Lung (tissue), 12 donors: Measurements from ENCODE around the gene RUVBL1. TPM values are rescaled to one million over a fixed set of nuclear protein-coding genes. Genes with fewer than 3 reads are reported as not detected.

Experiments
- ATAC-seq: fragments of 200-7000 bp; cut with Tn5 transposase; one replicate; pipeline ENCODE4 v1.9.1; 2020; ENCODE audit warnings: moderate number of reproducible peaks; ENCODE audit not compliant: insufficient read depth, low FRiP score
- DNase-seq, 3 donors: peaks; one replicate each; pipeline ENCODE4 v3.0.0-alpha.2; 2013 to 2017
- H3K27ac ChIP-seq, 2 donors: one replicate each; pipeline ENCODE4 v1.5.1; 2013; ENCODE audit warnings: mild to moderate bottlenecking in 2 of 2, moderate library complexity in 2 of 2, control low read depth in 1 of 2, inconsistent platforms in 1 of 2, low read depth in 1 of 2, low read length in 1 of 2
- H3K27me3 ChIP-seq, 3 donors: one replicate each; pipeline ENCODE4 v1.5.1; 2013; ENCODE audit warnings: low read length in 2 of 3; ENCODE audit not compliant: control insufficient read depth in 3 of 3, insufficient read depth in 3 of 3
- H3K36me3 ChIP-seq, 4 donors: one replicate each; pipeline ENCODE4 v1.5.1; 2013; ENCODE audit warnings: low read length in 4 of 4, mild to moderate bottlenecking in 1 of 4, moderate library complexity in 1 of 4; ENCODE audit not compliant: control insufficient read depth in 4 of 4, insufficient read depth in 4 of 4
- H3K4me1 ChIP-seq, 5 donors: one replicate each; pipeline ENCODE4 v1.5.1; 2013; ENCODE audit warnings: low read length in 5 of 5, mild to moderate bottlenecking in 2 of 5, moderate library complexity in 1 of 5; ENCODE audit not compliant: control insufficient read depth in 5 of 5, insufficient read depth in 5 of 5
- H3K4me3 ChIP-seq: one replicate; pipeline ENCODE4 v1.5.1; 2013; ENCODE audit warnings: mild to moderate bottlenecking, control low read depth, moderate library complexity
- H3K9ac ChIP-seq, 2 donors: one replicate each; pipeline ENCODE4 v1.5.1; 2013; ENCODE audit warnings: low read length in 2 of 2, control low read depth in 1 of 2; ENCODE audit not compliant: insufficient read depth in 1 of 2
- H3K9me3 ChIP-seq, 4 donors: one replicate each; pipeline ENCODE4 v1.5.1; 2013; ENCODE audit warnings: low read length in 3 of 4, mild to moderate bottlenecking in 1 of 4, moderate library complexity in 1 of 4; ENCODE audit not compliant: control insufficient read depth in 4 of 4, insufficient read depth in 3 of 4
- WGBS, 2 donors: extraction: QIAGEN DNeasy Blood & Tissue Kit; methylation state at CpG; one replicate each; pipeline ENCODE4 v1.1.7; 2013; 5-methylcytosine and 5-hydroxymethylcytosine counted together
- polyA plus RNA-seq, 2 donors: library from polyadenylated mRNA; stranded (reverse); fragments of 200-250 nt; gene quantifications; one replicate each; pipeline ENCODE4 v1.2.1, GENCODE V29; 2013
- total RNA-seq, 2 donors: library from RNA; depleted of rRNA in 1 of 2; stranded (reverse); fragments of >200 nt in 1 of 2; gene quantifications; one replicate each; pipeline ENCODE4 v1.2.1, GENCODE V29; 2014 to 2021
- TF ChIP-seq, protein P1 (sequence below): IDR thresholded peaks from 2 replicates; pipeline ENCODE4 v1.5.1; 2012; ENCODE audit warnings: mild to moderate bottlenecking; ENCODE audit errors: control extremely low read depth, extremely low read depth
- donor health status: control.
- donor health status: control.
- donor health status: Bipolar disorder and iron deficiency.
- donor health status: healthy.
- donor health status: DM: yes; HTN: yes; CAD: no.

Gene RUVBL1
- total and polyA plus RNA-seq, 4 donors, result 26.6 to 53.7 (median 41.7) TPM

DNA sequence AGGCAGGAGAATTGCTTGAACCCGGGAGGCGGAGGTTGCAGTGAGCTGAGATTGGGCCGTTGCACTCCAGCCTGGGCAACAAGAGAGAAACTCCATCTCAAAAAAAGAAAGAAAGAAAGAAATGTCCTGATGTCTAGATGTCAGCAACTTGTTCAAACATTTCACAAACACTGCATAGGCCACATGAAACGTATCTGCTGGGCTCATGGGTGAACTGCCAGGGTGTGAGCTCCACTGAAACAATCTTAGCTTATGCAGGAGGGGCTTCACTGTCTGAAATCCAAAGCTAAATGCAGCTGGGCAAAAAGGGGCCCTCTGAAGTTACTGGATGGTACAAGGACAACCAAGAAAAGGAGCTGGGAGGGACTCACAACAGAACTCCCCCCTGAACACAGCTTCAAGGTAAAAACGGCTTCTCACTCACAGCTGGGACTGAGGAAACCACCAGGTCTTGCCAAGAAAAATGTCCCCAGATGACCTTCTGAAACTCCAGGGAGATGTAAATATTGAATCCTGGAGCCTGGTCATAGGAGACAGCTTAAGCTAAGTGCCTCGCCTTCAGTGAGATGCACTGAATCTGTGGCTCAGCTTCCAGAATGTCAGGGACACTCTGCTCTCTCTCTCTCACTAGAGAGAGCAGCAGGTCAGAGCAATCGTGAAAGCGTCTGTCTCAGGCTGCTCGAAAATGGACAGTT lies 39.5 kb downstream of the RUVBL1 start:
- H3K27ac ChIP-seq, result peak overlapping the region in 1 of 2 donors; percentile 43
- no peak overlapping the region for H3K4me3 ChIP-seq
- peaks cover 0 to 3% (median 0%) of the 10 kb centered on the region in 5 donors for H3K4me1 ChIP-seq
- H3K27me3 ChIP-seq, result no peaks in the 10 kb centered on the region
- TF ChIP-seq, protein P1, sequence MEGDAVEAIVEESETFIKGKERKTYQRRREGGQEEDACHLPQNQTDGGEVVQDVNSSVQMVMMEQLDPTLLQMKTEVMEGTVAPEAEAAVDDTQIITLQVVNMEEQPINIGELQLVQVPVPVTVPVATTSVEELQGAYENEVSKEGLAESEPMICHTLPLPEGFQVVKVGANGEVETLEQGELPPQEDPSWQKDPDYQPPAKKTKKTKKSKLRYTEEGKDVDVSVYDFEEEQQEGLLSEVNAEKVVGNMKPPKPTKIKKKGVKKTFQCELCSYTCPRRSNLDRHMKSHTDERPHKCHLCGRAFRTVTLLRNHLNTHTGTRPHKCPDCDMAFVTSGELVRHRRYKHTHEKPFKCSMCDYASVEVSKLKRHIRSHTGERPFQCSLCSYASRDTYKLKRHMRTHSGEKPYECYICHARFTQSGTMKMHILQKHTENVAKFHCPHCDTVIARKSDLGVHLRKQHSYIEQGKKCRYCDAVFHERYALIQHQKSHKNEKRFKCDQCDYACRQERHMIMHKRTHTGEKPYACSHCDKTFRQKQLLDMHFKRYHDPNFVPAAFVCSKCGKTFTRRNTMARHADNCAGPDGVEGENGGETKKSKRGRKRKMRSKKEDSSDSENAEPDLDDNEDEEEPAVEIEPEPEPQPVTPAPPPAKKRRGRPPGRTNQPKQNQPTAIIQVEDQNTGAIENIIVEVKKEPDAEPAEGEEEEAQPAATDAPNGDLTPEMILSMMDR, result no peak
- peaks cover 0 to 31% (median 15%) of the 10 kb centered on the region in 4 donors for H3K36me3 ChIP-seq
- 62 to 70% methylated on average over 9 of the region's 9 CpGs for WGBS, 2 donors
- no peak for ATAC-seq
- H3K9ac ChIP-seq, result no peak overlapping the region
- peak in 2 of 3 donors; percentile 18 to 40 for DNase-seq
- no peaks in the 10 kb centered on the region for H3K9me3 ChIP-seq

DNA sequence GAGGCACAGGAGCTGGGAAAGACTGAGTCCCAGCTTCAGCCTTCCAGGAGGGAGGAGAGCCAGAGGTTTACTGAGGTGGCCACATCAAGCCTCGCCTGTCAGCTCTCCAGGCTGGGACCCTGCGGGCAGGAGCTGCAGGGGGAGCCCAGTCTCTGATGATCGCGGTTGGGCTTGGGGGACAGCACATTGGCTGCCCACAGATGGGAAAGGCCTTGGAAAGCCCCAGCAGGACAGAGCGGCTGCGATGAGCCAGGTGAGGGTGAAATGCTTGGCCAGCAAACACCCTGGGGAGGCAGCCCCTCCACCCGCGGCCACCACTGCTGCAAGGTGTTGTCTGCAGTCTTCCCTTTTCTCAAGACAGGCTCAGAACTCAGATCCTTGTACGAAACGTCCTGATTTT lies 40.2 kb downstream of the RUVBL1 start:
- peaks cover 0 to 3% (median 0%) of the 10 kb centered on the region in 5 donors for H3K4me1 ChIP-seq
- peaks cover 0 to 31% (median 15%) of the 10 kb centered on the region in 4 donors for H3K36me3 ChIP-seq
- no peaks in the 10 kb centered on the region for H3K9me3 ChIP-seq
- no peak for ATAC-seq
- WGBS, 2 donors, result 84 to 93% methylated on average over 10 of the region's 10 CpGs
- TF ChIP-seq, protein P1, result no peak
- no peak overlapping the region for H3K9ac ChIP-seq
- peak in 1 of 3 donors; percentile 29 for DNase-seq
- no peaks in the 10 kb centered on the region for H3K27me3 ChIP-seq
- no peak overlapping the region for H3K27ac ChIP-seq
- no peak overlapping the region for H3K4me3 ChIP-seq

DNA sequence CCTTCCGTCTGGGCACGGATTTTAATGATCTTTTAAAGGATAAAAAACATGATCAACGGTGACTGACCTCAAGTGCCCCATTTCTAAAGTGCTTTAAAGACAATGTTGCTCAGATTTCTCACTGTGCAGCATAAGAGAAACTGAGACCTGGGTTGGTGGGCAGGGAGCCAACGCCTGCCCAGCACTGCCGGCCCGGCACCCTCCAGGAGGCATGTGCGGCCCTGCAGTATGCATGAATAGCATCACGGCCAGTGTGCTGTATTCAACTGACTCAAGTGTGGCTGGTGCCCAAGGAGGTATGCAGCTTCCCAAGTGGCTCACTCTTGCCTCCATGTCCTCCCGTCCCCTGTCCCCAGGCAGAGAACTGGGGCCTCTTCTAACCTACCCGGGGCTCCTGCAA lies 41.1 kb downstream of the RUVBL1 start:
- DNase-seq (no peak), ATAC-seq (no peak)
- Histone ChIP-seq H3K4me3 (no peak overlapping the region), H3K9ac (no peak overlapping the region), H3K9me3 (no peaks in the 10 kb centered on the region), H3K27ac (no peak overlapping the region), H3K36me3 (peaks cover 0 to 28% (median 14%) of the 10 kb centered on the region in 4 donors), H3K4me1 (peaks cover 0 to 3% (median 0%) of the 10 kb centered on the region in 5 donors), H3K27me3 (no peaks in the 10 kb centered on the region)
- WGBS, 2 donors, result 82 to 90% methylated on average over 10 of the region's 10 CpGs
- TF ChIP-seq, protein P1, result no peak
